K562 (cell line): Measurements from ENCODE around the gene AURKB. TPM values are rescaled to one million over a fixed set of nuclear protein-coding genes. Genes with fewer than 3 reads are reported as not detected.

Experiments
- ARID2 ChIP-seq: fragments of 450-650 bp; IDR thresholded peaks from 2 replicates; pipeline ENCODE4 v1.6.1; 2017; ENCODE audit warnings: antibody characterized with exemption, mild to moderate bottlenecking
- BRD4 ChIP-seq: fragments of 200-600 bp; sonication (generic); IDR thresholded peaks from 2 replicates; pipeline ENCODE4 v1.6.1; 2017; ENCODE audit warnings: inconsistent platforms
- CHCHD3 ChIP-seq: fragments of 250-450 bp; sonication (Bioruptor Pico); IDR thresholded peaks from 2 replicates; pipeline ENCODE4 v2.1.2; 2022; ENCODE audit warnings: mild to moderate bottlenecking
- FOSL1 ChIP-seq: fragments of 200-800 bp; sonication (Bioruptor generic); conservative IDR thresholded peaks from 2 replicates; pipeline ENCODE4 v1.6.1; 2016; ENCODE audit warnings: missing genetic modification characterization, missing compliant biosample characterization
- KLF10 ChIP-seq: fragments of 250-450 bp; sonication (Bioruptor Pico); IDR thresholded peaks from 2 replicates; pipeline ENCODE4 v1.6.1; 2021; ENCODE audit warnings: matching md5 sums
- MCM2 ChIP-seq: fragments of 450-650 bp; IDR thresholded peaks from 2 replicates; pipeline ENCODE4 v1.6.1; 2017; ENCODE audit warnings: low read depth, mild to moderate bottlenecking
- PREB ChIP-seq: sonication (generic); formaldehyde crosslinking; IDR thresholded peaks from 2 replicates; pipeline ENCODE4 v1.8.1; 2023; ENCODE audit warnings: mild to moderate bottlenecking, missing genetic modification reagents
- SIN3A ChIP-seq, 2 experiments: fragments of 150-350 bp in 1 of 2; IDR thresholded peaks; 2 replicates each; pipeline ENCODE4 v1.6.1; 2011 to 2016; ENCODE audit warnings: borderline replicate concordance in 2 of 2, low read depth in 2 of 2, low read length in 2 of 2, mild to moderate bottlenecking in 2 of 2, moderate library complexity in 2 of 2; ENCODE audit not compliant: control insufficient read depth in 1 of 2
- TAF9B ChIP-seq: fragments of 450-650 bp; IDR thresholded peaks from 2 replicates; pipeline ENCODE4 v1.6.1; 2018; ENCODE audit warnings: mild to moderate bottlenecking; ENCODE audit not compliant: partially characterized antibody
- ZNF143 ChIP-seq: sonication (generic); formaldehyde crosslinking; IDR thresholded peaks from 2 replicates; pipeline ENCODE4 v1.9.0; 2022; ENCODE audit warnings: mild to moderate bottlenecking, missing genetic modification reagents
- ZNF253 ChIP-seq: fragments of 250-450 bp; sonication (Bioruptor Pico); conservative IDR thresholded peaks from 2 replicates; pipeline ENCODE4 v1.6.1; 2021; ENCODE audit warnings: mild to moderate bottlenecking
- polyA plus RNA-seq, 8 experiments: library from polyadenylated mRNA; depleted of rRNA in 4 of 8; stranded (reverse) in 5 of 8; unstranded in 3 of 8; fragments of >200 nt; fragmentation: Nextera tagmentation in 2 of 8; fragmentation: Illumina TruSeq in 1 of 8; extraction: Ambion mirVana in 2 of 8; extraction: Trizol in 1 of 8; gene quantifications; 2 replicates each; pipeline versions ENCODE4 v1.2.1 to v1.2.3, GENCODE V29; 2011 to 2014; ENCODE audit warnings: inconsistent platforms in 1 of 8, missing spikeins in 1 of 8
- total RNA-seq, 7 experiments: library from RNA; depleted of rRNA in 6 of 7; stranded (reverse); fragments of >200 nt in 6 of 7; fragmentation: Illumina TruSeq in 2 of 7; extraction: Trizol in 2 of 7; gene quantifications; 2 replicates each; pipeline versions ENCODE4 v1.2.1 to v1.2.3, GENCODE V29; 2011 to 2021; ENCODE audit warnings: low replicate concordance in 1 of 7
- TF ChIP-seq, protein P1 (sequence below), 2 experiments: fragments of 450-650 bp; conservative IDR thresholded peaks; 2 replicates each; pipeline ENCODE4 v1.6.1; 2017; ENCODE audit warnings: mild to moderate bottlenecking in 2 of 2, moderate library complexity in 2 of 2
- TF ChIP-seq, protein P2 (sequence below): fragments of 450-650 bp; IDR thresholded peaks from 2 replicates; pipeline ENCODE4 v1.6.1; 2016; ENCODE audit warnings: mild to moderate bottlenecking, moderate library complexity

AURKB gene
- total and polyA plus RNA-seq, 9 of the 15 experiments (the other 6 are each of a cell fraction or from before 2014, with no cell fraction given), result 27.2 to 114 (median 74.8) TPM

DNA sequence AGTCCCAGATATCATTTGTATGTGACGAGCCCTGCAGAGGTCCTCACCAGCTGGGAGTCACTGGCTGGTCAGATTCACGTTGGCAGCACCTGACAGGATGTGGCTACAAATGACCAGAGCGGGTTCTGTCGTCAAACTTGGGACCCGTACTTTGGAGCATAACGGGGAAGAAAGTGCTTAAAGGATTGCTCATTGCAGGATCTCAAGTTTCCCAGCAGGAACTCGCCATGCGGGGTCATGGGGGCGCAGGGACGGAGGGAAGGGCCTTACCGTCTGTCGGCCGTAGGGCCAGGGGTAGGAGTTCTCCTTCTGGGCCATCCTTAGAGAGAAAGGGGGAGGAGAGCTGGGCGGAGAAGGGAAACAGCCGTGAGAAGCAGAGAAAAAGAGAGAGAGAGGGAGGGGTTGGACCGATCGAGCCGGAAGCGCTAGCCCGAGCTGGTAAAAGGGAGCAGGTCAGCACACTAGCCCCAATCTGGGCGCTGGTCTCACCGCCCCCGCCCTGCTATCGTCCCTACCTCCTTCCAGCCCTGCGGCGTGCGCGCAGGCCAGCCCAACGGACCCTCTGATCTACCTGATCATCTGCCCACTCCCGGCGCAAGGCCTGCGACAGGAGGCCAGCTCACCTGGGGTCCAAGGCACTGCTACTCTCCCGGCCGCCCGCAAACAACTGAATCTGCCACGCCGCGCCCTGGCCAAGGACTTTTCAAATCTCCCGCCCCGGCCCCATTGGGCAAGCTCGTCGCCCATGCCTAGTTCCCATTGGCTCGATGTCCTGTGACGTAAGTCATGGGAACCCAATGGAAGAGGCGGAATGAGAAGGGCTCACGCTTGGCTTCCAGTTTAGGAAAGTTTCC lies at the start of gene AURKB (continued):
- no peak for TF ChIP-seq BRD4
- TF ChIP-seq CHCHD3 (CRISPR knock-in tag), result no peak
- no peak for TF ChIP-seq KLF10 (CRISPR knock-in tag)
- peak; percentile 74 to 83 for TF ChIP-seq SIN3A (IDR thresholded peaks at IDR 0.05; ENCODE audit: borderline replicate concordance in 2 of 2, control insufficient read depth in 1 of 2, low read depth in 2 of 2, low read length in 2 of 2)
- no peak for TF ChIP-seq MCM2
- TF ChIP-seq, protein P1, sequence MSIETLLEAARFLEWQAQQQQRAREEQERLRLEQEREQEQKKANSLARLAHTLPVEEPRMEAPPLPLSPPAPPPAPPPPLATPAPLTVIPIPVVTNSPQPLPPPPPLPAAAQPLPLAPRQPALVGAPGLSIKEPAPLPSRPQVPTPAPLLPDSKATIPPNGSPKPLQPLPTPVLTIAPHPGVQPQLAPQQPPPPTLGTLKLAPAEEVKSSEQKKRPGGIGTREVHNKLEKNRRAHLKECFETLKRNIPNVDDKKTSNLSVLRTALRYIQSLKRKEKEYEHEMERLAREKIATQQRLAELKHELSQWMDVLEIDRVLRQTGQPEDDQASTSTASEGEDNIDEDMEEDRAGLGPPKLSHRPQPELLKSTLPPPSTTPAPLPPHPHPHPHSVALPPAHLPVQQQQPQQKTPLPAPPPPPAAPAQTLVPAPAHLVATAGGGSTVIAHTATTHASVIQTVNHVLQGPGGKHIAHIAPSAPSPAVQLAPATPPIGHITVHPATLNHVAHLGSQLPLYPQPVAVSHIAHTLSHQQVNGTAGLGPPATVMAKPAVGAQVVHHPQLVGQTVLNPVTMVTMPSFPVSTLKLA (conservative IDR thresholded peaks at IDR 0.05), result peak; percentile 76 to 94
- TF ChIP-seq ARID2, result no peak
- no peak; the same call in 1 of the 2 replicates for TF ChIP-seq FOSL1 (tag)
- TF ChIP-seq ZNF143, result no peak
- TF ChIP-seq, protein P2, sequence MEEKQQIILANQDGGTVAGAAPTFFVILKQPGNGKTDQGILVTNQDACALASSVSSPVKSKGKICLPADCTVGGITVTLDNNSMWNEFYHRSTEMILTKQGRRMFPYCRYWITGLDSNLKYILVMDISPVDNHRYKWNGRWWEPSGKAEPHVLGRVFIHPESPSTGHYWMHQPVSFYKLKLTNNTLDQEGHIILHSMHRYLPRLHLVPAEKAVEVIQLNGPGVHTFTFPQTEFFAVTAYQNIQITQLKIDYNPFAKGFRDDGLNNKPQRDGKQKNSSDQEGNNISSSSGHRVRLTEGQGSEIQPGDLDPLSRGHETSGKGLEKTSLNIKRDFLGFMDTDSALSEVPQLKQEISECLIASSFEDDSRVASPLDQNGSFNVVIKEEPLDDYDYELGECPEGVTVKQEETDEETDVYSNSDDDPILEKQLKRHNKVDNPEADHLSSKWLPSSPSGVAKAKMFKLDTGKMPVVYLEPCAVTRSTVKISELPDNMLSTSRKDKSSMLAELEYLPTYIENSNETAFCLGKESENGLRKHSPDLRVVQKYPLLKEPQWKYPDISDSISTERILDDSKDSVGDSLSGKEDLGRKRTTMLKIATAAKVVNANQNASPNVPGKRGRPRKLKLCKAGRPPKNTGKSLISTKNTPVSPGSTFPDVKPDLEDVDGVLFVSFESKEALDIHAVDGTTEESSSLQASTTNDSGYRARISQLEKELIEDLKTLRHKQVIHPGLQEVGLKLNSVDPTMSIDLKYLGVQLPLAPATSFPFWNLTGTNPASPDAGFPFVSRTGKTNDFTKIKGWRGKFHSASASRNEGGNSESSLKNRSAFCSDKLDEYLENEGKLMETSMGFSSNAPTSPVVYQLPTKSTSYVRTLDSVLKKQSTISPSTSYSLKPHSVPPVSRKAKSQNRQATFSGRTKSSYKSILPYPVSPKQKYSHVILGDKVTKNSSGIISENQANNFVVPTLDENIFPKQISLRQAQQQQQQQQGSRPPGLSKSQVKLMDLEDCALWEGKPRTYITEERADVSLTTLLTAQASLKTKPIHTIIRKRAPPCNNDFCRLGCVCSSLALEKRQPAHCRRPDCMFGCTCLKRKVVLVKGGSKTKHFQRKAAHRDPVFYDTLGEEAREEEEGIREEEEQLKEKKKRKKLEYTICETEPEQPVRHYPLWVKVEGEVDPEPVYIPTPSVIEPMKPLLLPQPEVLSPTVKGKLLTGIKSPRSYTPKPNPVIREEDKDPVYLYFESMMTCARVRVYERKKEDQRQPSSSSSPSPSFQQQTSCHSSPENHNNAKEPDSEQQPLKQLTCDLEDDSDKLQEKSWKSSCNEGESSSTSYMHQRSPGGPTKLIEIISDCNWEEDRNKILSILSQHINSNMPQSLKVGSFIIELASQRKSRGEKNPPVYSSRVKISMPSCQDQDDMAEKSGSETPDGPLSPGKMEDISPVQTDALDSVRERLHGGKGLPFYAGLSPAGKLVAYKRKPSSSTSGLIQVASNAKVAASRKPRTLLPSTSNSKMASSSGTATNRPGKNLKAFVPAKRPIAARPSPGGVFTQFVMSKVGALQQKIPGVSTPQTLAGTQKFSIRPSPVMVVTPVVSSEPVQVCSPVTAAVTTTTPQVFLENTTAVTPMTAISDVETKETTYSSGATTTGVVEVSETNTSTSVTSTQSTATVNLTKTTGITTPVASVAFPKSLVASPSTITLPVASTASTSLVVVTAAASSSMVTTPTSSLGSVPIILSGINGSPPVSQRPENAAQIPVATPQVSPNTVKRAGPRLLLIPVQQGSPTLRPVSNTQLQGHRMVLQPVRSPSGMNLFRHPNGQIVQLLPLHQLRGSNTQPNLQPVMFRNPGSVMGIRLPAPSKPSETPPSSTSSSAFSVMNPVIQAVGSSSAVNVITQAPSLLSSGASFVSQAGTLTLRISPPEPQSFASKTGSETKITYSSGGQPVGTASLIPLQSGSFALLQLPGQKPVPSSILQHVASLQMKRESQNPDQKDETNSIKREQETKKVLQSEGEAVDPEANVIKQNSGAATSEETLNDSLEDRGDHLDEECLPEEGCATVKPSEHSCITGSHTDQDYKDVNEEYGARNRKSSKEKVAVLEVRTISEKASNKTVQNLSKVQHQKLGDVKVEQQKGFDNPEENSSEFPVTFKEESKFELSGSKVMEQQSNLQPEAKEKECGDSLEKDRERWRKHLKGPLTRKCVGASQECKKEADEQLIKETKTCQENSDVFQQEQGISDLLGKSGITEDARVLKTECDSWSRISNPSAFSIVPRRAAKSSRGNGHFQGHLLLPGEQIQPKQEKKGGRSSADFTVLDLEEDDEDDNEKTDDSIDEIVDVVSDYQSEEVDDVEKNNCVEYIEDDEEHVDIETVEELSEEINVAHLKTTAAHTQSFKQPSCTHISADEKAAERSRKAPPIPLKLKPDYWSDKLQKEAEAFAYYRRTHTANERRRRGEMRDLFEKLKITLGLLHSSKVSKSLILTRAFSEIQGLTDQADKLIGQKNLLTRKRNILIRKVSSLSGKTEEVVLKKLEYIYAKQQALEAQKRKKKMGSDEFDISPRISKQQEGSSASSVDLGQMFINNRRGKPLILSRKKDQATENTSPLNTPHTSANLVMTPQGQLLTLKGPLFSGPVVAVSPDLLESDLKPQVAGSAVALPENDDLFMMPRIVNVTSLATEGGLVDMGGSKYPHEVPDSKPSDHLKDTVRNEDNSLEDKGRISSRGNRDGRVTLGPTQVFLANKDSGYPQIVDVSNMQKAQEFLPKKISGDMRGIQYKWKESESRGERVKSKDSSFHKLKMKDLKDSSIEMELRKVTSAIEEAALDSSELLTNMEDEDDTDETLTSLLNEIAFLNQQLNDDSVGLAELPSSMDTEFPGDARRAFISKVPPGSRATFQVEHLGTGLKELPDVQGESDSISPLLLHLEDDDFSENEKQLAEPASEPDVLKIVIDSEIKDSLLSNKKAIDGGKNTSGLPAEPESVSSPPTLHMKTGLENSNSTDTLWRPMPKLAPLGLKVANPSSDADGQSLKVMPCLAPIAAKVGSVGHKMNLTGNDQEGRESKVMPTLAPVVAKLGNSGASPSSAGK, result peak; percentile 87
- TF ChIP-seq ZNF253 (CRISPR knock-in tag), result no peak
- peak; percentile 74 for TF ChIP-seq TAF9B
- TF ChIP-seq PREB (CRISPR knock-in tag), result no peak
